ENCODE measurements around the gene SMYD2.

DNA sequence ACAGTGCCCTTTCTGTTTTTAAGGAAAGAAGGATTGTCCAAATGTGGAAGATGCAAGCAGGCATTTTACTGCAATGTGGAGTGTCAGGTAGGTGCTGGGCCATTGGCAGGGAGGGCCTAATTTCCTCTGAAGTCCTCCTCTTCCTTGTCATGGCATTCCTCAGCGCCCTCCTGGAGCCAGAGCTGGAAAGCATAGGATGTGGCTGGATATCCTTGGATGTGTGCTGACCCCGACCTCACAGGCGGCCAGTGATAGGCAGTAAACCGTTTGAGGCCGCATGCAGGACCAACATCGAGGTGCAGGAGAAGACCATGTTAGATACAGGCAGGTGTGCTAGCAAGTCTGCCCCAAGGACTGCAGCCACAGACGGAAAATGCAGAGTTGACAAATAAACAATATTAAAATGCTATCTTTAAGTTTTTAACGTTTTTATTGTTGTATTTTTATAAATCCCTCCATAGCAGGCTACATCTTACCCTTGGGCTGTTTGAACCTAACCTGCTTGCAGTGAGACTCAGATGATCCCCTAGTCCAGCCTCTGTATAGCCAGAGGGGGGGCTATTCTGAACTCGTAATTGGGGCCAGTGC is 24.3 kb downstream of the SMYD2 start:
- TF ChIP-seq, protein P1, sequence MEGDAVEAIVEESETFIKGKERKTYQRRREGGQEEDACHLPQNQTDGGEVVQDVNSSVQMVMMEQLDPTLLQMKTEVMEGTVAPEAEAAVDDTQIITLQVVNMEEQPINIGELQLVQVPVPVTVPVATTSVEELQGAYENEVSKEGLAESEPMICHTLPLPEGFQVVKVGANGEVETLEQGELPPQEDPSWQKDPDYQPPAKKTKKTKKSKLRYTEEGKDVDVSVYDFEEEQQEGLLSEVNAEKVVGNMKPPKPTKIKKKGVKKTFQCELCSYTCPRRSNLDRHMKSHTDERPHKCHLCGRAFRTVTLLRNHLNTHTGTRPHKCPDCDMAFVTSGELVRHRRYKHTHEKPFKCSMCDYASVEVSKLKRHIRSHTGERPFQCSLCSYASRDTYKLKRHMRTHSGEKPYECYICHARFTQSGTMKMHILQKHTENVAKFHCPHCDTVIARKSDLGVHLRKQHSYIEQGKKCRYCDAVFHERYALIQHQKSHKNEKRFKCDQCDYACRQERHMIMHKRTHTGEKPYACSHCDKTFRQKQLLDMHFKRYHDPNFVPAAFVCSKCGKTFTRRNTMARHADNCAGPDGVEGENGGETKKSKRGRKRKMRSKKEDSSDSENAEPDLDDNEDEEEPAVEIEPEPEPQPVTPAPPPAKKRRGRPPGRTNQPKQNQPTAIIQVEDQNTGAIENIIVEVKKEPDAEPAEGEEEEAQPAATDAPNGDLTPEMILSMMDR (conservative IDR thresholded peaks at IDR 0.05 in 1 of 2, IDR thresholded peaks at IDR 0.05 in 1 of 2; ENCODE audit: low read depth in 1 of 2, low read length in 2 of 2) = no peak
- TF ChIP-seq EZH2 (IDR thresholded peaks at IDR 0.05; ENCODE audit: low read length, missing control alignments) = no peak
